Natural killer cell (primary cell): Measurements from ENCODE around the gene SRPK2. TPM values are rescaled to one million over a fixed set of nuclear protein-coding genes. Genes with fewer than 3 reads are reported as not detected.
A peak's percentile ranks its signal among the peaks of the same experiment; 100 is the strongest.

Source experiments
- ATAC-seq, 3 donors: fragments of 150-1000 bp in 2 of 3; fragments of 200-7000 bp in 1 of 3; cut with Tn5 transposase; 1 replicate in 1 of 3; 2 replicates in 2 of 3; pipeline ENCODE4 v1.10.0; 2021; ENCODE audit warnings: mild to moderate bottlenecking in 2 of 3, moderate library complexity in 2 of 3
- DNase-seq, 2 donors: peaks; one replicate each; pipeline versions ENCODE4 v3.0.0 to v3.0.0-alpha.2; 2013 to 2021; ENCODE audit warnings: mixed read lengths in 1 of 2
- H3K27ac ChIP-seq: one replicate; pipeline ENCODE4 v1.5.1; 2013; ENCODE audit warnings: mild to moderate bottlenecking, low read length
- H3K27me3 ChIP-seq: one replicate; pipeline ENCODE4 v1.6.1; 2013; ENCODE audit warnings: low read length; ENCODE audit not compliant: control insufficient read depth, insufficient read depth
- H3K36me3 ChIP-seq: one replicate; pipeline ENCODE4 v1.6.1; 2013; ENCODE audit warnings: low read length; ENCODE audit not compliant: control insufficient read depth, insufficient read depth
- H3K4me1 ChIP-seq: one replicate; pipeline ENCODE4 v1.6.1; 2013; ENCODE audit warnings: low read length; ENCODE audit not compliant: control insufficient read depth, insufficient read depth
- H3K4me3 ChIP-seq: one replicate; pipeline ENCODE4 v1.5.1; 2013; ENCODE audit warnings: low read length
- H3K9me3 ChIP-seq: one replicate; pipeline ENCODE4 v1.6.1; 2013; ENCODE audit warnings: low read length; ENCODE audit not compliant: control insufficient read depth, insufficient read depth
- H3K27ac Mint-ChIP-seq, 2 donors: one replicate each; pipeline ENCODE4 v1.8.0; 2022; ENCODE audit warnings: mild to moderate bottlenecking in 2 of 2, mixed read lengths in 2 of 2, moderate library complexity in 1 of 2
- H3K27me3 Mint-ChIP-seq, 2 donors: one replicate each; pipeline ENCODE4 v1.8.0; 2022; ENCODE audit warnings: low read depth in 2 of 2, mixed read lengths in 2 of 2
- H3K36me3 Mint-ChIP-seq: one replicate; pipeline ENCODE4 v1.8.0; 2022; ENCODE audit warnings: mixed read lengths
- H3K4me1 Mint-ChIP-seq, 2 donors: one replicate each; pipeline ENCODE4 v1.8.0; 2022; ENCODE audit warnings: mixed read lengths in 2 of 2
- H3K4me3 Mint-ChIP-seq: one replicate; pipeline ENCODE4 v1.8.0; 2022; ENCODE audit warnings: mild to moderate bottlenecking, moderate library complexity, mixed read lengths
- H3K9me3 Mint-ChIP-seq, 2 donors: one replicate each; pipeline ENCODE4 v1.8.0; 2022; ENCODE audit warnings: mixed read lengths in 2 of 2
- CTCF ChIP-seq: fragments of 200-600 bp; IDR thresholded peaks from one replicate; pipeline ENCODE4 v1.8.0; 2022; ENCODE audit warnings: antibody characterized with exemption
- WGBS: methylation state at CpG from one replicate; pipeline ENCODE4 v1.1.7; 2013; ENCODE audit warnings: missing lambda C conversion rate; ENCODE audit not compliant: insufficient coverage; 5-methylcytosine and 5-hydroxymethylcytosine counted together
- intact Hi-C: fragments of 100-400 bp; cut with micrococcal nuclease; formaldehyde crosslinking; loops from one replicate; pipeline ENCODE4 v1.14.2; 2022
- total RNA-seq, 4 donors: library from RNA; stranded (reverse); fragments of 120-200 nt in 1 of 4; gene quantifications; one replicate each; pipeline versions ENCODE4 v1.2.3 to v1.2.4, GENCODE V29; 2013 to 2022

SRPK2 gene
- total RNA-seq, 3 donors from 2014 or later (not counting 1 experiment from before 2014, with no cell fraction given) = 103 to 121 (median 108) TPM

- Histone ChIP-seq H3K4me1 (no peaks in the 10 kb centered on the region), H3K27ac (no peak overlapping the region), H3K36me3 (peaks cover 83% of the 10 kb centered on the region), H3K4me3 (no peak overlapping the region), H3K9me3 (no peaks in the 10 kb centered on the region), H3K27me3 (no peaks in the 10 kb centered on the region)
- ATAC-seq = no peak
- Mint-ChIP-seq H3K27ac (peak overlapping the region in 1 of 2 donors; percentile 64), H3K36me3 (peaks cover 37% of the 10 kb centered on the region), H3K9me3 (no peaks in the 10 kb centered on the region), H3K4me3 (no peak overlapping the region), H3K4me1 (peaks cover 10 to 17% of the 10 kb centered on the region in 2 donors), H3K27me3 (no peaks in the 10 kb centered on the region)
- no peak for TF ChIP-seq CTCF
- DNase-seq = no peak
- WGBS = 100% methylated on average over 1 of the region's 1 CpG
- intact Hi-C loops = no loop called here
Measured at GRCh38 chr7:105073143-105073542, 315.6 kb downstream of the SRPK2 start.

GRCh38 chr7:105068886-105069285, 319.8 kb downstream of the SRPK2 start:
- no peaks in the 10 kb centered on the region for H3K27me3 Mint-ChIP-seq
- peaks cover 71% of the 10 kb centered on the region for H3K36me3 ChIP-seq
- no peaks in the 10 kb centered on the region for H3K36me3 Mint-ChIP-seq
- no peaks in the 10 kb centered on the region for H3K9me3 Mint-ChIP-seq
- no peak overlapping the region for H3K4me3 ChIP-seq
- no CpG with 5 or more reads among the region's 1 CpG for WGBS
- no peak for TF ChIP-seq CTCF
- intact Hi-C loops = loop anchor here (5.0 kb wide), 1 partner anchor 87 kb away; no protein-coding TSS in a partner anchor
- no peaks in the 10 kb centered on the region for H3K4me1 ChIP-seq
- H3K27ac ChIP-seq = no peak overlapping the region
- no peak overlapping the region for H3K4me3 Mint-ChIP-seq
- peak overlapping the region; percentile 45 to 59 for H3K27ac Mint-ChIP-seq
- H3K4me1 Mint-ChIP-seq = peaks cover 23 to 24% of the 10 kb centered on the region in 2 donors
- no peaks in the 10 kb centered on the region for H3K27me3 ChIP-seq
- peak in 1 of 3 donors; percentile 22 for ATAC-seq
- H3K9me3 ChIP-seq = no peaks in the 10 kb centered on the region
- no peak for DNase-seq

GRCh38 chr7:105067691-105068090, 321.0 kb downstream of the SRPK2 start:
- no peak for TF ChIP-seq CTCF
- Mint-ChIP-seq H3K4me3 (no peak overlapping the region), H3K36me3 (no peaks in the 10 kb centered on the region), H3K9me3 (no peaks in the 10 kb centered on the region), H3K4me1 (peaks cover 29 to 36% of the 10 kb centered on the region in 2 donors), H3K27ac (peak overlapping the region; percentile 11 to 45), H3K27me3 (no peaks in the 10 kb centered on the region)
- H3K27me3 ChIP-seq = no peaks in the 10 kb centered on the region
- ATAC-seq (peak in 2 of 3 donors; percentile 19 to 22), DNase-seq (no peak)
- peaks cover 71% of the 10 kb centered on the region for H3K36me3 ChIP-seq
- WGBS = 97% methylated on average over 5 of the region's 5 CpGs
- H3K4me3 ChIP-seq = no peak overlapping the region
- no peak overlapping the region for H3K27ac ChIP-seq
- H3K9me3 ChIP-seq = no peaks in the 10 kb centered on the region
- intact Hi-C loops = loop anchor here (5.0 kb wide), 1 partner anchor 85 kb away; no protein-coding TSS in a partner anchor
- no peaks in the 10 kb centered on the region for H3K4me1 ChIP-seq

Other genes starting within 250 kb of the SRPK2 start
- 1 to 10 TPM; 2.2 to 3.5 (median 3.4) TPM for gene PUS7, start 133.3 kb upstream of the SRPK2 start, total RNA-seq
- gene RINT1, start 143.3 kb upstream of the SRPK2 start, total RNA-seq = 10 to 100 TPM; 35.1 to 37.3 (median 37.0) TPM
- gene EFCAB10, start 192.6 kb upstream of the SRPK2 start, total RNA-seq = 1 to 10 TPM in 1 of 3 donors, under 1 TPM in 1, not detected in 1; 0.43 to 1.9 TPM